GM18499 (cell line): ENCODE results near the gene ALG14.
"Not testable (repeated sequence)": the region's sequence is repeated elsewhere in the genome, so short reads cannot be mapped to it uniquely, and the experiment has no call there.

Experiments used
- ATAC-seq: cut with Tn5 transposase; IDR thresholded peaks from one replicate; pipeline ENCODE4 v1.9.1; 2021; ENCODE audit warnings: moderate number of reproducible peaks; ENCODE audit not compliant: insufficient read depth, unreplicated experiment

Gene ALG14

GRCh38 chr1:94962409-94963265 lies 110.1 kb downstream of the ALG14 start:
- ATAC-seq = peak; percentile 92

GRCh38 chr1:94961988-94962387 lies 110.8 kb downstream of the ALG14 start:
- no peak for ATAC-seq

GRCh38 chr1:94961582-94961981 lies 111.2 kb downstream of the ALG14 start:
- no peak for ATAC-seq

GRCh38 chr1:94958081-94958480 lies 114.7 kb downstream of the ALG14 start:
- no peak for ATAC-seq

GRCh38 chr1:94955767-94956632 lies 116.8 kb downstream of the ALG14 start:
- ATAC-seq = no peak

- no peak for ATAC-seq
These were observed 118.2 kb downstream of the ALG14 start for GRCh38 chr1:94954263-94955220.

- ATAC-seq = no peak
These were observed 119.0 kb downstream of the ALG14 start for GRCh38 chr1:94953746-94954145.

- no peak for ATAC-seq
These were observed 119.6 kb downstream of the ALG14 start for GRCh38 chr1:94953107-94953506.

- no peak for ATAC-seq
These were observed 120.2 kb downstream of the ALG14 start for GRCh38 chr1:94952539-94952938.

- ATAC-seq = no peak
These were observed 121.1 kb downstream of the ALG14 start for GRCh38 chr1:94951509-94952208.

- ATAC-seq = no peak
These were observed 121.7 kb downstream of the ALG14 start for GRCh38 chr1:94951046-94951445.

GRCh38 chr1:94949681-94950661 lies 122.8 kb downstream of the ALG14 start:
- no peak for ATAC-seq

GRCh38 chr1:94947437-94947836 lies 125.3 kb downstream of the ALG14 start:
- ATAC-seq = no peak

- ATAC-seq = no peak
These were observed 125.9 kb downstream of the ALG14 start for GRCh38 chr1:94946886-94947285.

GRCh38 chr1:94942171-94943128 lies 130.3 kb downstream of the ALG14 start:
- ATAC-seq = no peak

GRCh38 chr1:94941480-94941879 lies 131.3 kb downstream of the ALG14 start:
- not testable (repeated sequence) for ATAC-seq

- ATAC-seq = no peak
These were observed 132.0 kb downstream of the ALG14 start for GRCh38 chr1:94940738-94941137.
